SHP77 treated with DMSO at 0.1 percent for 48 hours (cell line): ENCODE data around the gene TBC1D13.
A peak's percentile ranks its signal among the peaks of the same experiment; 100 is the strongest.
"Not testable (repeated sequence)": the region's sequence is repeated elsewhere in the genome, so short reads cannot be mapped to it uniquely, and the experiment has no call there.

Experiments
- DNase-seq: peaks from one replicate; lab custom pipeline; 2025; lab: John Stamatoyannopoulos, UW

Gene TBC1D13

DNA sequence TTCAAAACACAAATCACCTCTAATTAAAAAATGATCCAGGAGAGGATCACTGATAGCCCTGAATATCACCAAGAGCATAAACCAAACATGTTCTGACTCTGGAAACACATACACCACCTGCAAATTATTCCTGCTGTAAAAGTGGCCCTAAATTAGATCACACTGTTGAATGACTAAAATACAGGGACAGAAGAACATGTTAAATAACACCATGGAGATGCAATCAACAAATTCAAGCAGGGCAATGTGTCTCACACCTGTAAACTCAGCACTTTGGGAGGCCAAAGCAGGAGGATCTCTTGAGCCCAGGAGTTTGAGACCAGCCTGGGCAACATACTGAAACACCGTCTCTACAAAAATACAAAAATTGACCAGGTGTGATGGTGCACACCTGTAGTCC lies 60.8 kb downstream of the TBC1D13 start:
- DNase-seq = no peak

DNA sequence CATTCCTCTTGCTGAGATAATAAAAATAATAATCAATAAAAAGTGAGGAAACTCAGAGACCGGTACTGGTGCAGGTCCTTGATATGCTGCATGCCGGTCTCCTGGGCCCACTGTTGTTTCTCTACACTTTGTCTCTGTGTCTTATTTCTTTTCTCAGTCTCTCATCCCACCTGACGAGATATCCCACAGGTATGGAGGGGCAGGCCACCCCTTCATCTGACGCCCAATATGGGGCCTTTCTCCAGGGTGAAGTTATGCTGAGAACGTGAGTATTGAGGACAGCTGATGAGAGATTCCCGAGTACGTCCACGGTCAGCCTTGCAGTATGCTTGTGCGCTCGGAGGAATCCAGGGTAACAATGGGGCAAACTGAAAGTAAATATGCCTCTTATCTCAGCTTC lies 64.0 kb downstream of the TBC1D13 start:
- not testable (repeated sequence) for DNase-seq

DNA sequence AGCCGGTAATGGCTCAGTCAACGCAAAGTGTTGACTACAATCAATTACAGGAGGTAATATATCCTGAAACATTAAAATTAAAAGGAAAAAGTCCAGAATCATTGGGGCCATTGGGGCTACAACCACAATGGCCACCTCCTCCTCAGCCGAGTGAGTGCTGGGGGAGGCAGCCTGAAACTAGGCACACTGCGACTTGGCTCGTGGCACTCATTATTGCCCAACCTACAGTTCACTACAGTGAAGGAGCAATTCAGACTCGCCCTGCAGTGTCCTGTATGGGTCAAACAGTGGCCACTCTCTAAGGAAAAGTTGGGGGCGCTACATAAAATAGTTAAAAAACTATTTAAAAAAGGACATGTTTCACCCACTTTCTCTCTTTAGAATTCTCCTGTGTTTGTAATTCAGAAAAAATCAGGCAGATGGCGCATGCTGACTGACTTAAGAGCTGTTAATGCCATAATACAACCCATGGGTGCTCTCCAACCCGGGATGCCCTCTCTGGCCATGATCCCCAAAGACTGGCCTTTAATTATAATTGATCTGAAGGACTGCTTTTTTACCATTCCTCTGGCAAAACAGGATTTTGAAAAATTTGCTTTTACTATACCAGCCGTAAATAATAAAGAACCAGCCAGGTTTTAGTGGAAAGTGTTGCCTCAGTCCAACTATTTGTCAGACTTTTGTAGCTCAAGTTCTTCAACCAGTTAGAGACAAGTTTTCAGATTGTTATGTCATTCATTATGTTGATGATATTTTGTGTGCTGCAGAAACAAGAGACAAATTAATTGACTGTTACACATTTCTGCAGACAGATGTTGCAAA lies 64.9 kb downstream of the TBC1D13 start:
- peak; percentile 1 for DNase-seq

DNA sequence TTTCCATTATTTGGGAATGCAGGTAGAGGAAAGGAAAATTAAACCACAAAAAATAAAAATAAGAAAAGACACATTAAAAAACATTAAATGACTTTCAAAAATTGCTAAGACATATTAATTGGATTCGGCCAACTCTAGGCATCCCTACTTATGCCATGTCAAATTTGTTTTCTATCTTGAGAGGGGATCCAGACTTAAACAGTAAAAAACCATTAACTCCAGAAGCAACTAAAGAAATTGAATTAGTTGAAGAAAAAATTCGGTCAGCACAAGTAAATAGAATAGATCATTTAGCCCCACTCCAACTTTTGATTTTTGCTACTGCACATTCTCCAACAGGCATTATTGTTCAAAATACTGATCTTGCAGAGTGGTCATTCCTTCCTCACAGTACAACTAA lies 65.6 kb downstream of the TBC1D13 start:
- DNase-seq = not testable (repeated sequence)

DNA sequence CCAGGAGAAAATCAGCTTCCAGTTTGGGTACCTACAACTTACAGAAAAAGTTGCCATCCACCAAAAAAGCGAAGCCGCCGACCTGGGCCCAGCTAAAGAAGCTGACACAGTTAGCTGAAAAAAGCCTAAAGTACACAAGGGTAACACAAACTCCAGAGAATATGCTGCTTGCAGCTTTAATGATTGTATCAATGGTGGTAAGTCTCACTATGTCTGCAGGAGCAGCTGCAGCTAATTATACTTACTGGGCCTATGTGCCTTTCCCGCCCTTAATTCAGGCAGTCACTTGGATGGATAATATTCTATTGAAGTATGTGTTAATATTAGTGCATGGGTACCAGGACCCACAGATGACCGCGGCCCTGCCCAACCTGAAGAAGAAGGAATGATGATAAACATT lies 67.4 kb downstream of the TBC1D13 start:
- DNase-seq = not testable (repeated sequence)

DNA sequence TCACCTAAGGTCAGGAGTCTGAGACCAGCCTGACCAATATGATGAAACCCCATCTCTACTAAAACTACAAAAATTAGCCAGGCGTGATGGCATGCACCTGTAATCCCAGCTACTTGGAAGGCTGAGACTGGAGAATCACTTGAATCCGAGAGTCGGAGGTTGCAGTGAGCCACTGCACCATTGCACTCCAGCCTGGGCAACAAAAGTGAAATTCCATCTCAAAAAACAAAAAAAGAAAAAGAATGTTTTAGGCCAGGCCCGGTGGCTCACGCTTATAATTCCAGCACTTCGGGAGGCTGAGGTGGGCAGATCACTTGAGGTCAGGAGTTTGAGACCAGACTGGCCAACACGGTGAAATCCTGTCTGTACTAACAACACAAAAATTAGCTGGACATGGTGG lies 71.4 kb downstream of the TBC1D13 start:
- not testable (repeated sequence) for DNase-seq
